Measurements from ENCODE around the gene MICAL2. TPM values are rescaled to one million over a fixed set of nuclear protein-coding genes. Genes with fewer than 3 reads are reported as not detected.

MICAL2 gene
- total RNA-seq, 6 experiments from 2014 or later = 17.0 to 50.7 (median 35.9) TPM

- DNase-seq = no peak
- Histone ChIP-seq H3K4me3 (no peak overlapping the region), H3K9me3 (no peaks in the 10 kb centered on the region), H3K27me3 (no peaks in the 10 kb centered on the region), H3K27ac (no peak overlapping the region), H3K36me3 (peaks cover 0 to 16% (median 2%) of the 10 kb centered on the region in 4 donors), H3K4me1 (no peaks in the 10 kb centered on the region)
- ATAC-seq = no peak
- intact Hi-C loops (cut with DNase I) = no loop called here
- TF ChIP-seq POLR2A (IDR thresholded peaks at IDR 0.05) = no peak
- no peak for TF ChIP-seq CTCF (IDR thresholded peaks at IDR 0.05)
- 90% methylated on average over 9 of the region's 12 CpGs for WGBS (ENCODE audit: insufficient coverage, low coverage, low lambda C conversion rate, missing lambda C conversion rate)
These were observed 50.3 kb downstream of the MICAL2 start for GRCh38 chr11:12160680-12161079.

GRCh38 chr11:12161137-12161536 lies 50.7 kb downstream of the MICAL2 start:
- no peak for ATAC-seq
- Histone ChIP-seq H3K27me3 (no peaks in the 10 kb centered on the region), H3K27ac (no peak overlapping the region), H3K4me1 (no peaks in the 10 kb centered on the region), H3K9me3 (no peaks in the 10 kb centered on the region), H3K4me3 (no peak overlapping the region), H3K36me3 (peaks cover 0 to 16% (median 2%) of the 10 kb centered on the region in 4 donors)
- TF ChIP-seq POLR2A (IDR thresholded peaks at IDR 0.05) (no peak), CTCF (IDR thresholded peaks at IDR 0.05) (no peak)
- DNase-seq = no peak
- 94% methylated on average over 2 of the region's 4 CpGs for WGBS (ENCODE audit: insufficient coverage, low coverage, low lambda C conversion rate, missing lambda C conversion rate)
- intact Hi-C loops (cut with DNase I) = no loop called here

GRCh38 chr11:12161603-12162350 lies 51.4 kb downstream of the MICAL2 start:
- no peaks in the 10 kb centered on the region for H3K9me3 ChIP-seq
- H3K27me3 ChIP-seq = no peaks in the 10 kb centered on the region
- WGBS (ENCODE audit: insufficient coverage, low coverage, low lambda C conversion rate, missing lambda C conversion rate) = 89% methylated on average over 12 of the region's 12 CpGs
- peaks cover 0 to 16% (median 2%) of the 10 kb centered on the region in 4 donors for H3K36me3 ChIP-seq
- no peak for ATAC-seq
- no peak for DNase-seq
- TF ChIP-seq POLR2A (IDR thresholded peaks at IDR 0.05) = no peak
- no peak for TF ChIP-seq CTCF (IDR thresholded peaks at IDR 0.05)
- H3K4me3 ChIP-seq = no peak overlapping the region
- H3K27ac ChIP-seq = no peak overlapping the region
- H3K4me1 ChIP-seq = no peaks in the 10 kb centered on the region
- intact Hi-C loops (cut with DNase I) = no loop called here

GRCh38 chr11:12162652-12163051 lies 52.3 kb downstream of the MICAL2 start:
- Histone ChIP-seq H3K27me3 (no peaks in the 10 kb centered on the region), H3K4me3 (no peak overlapping the region), H3K27ac (no peak overlapping the region), H3K36me3 (peaks cover 0 to 16% (median 2%) of the 10 kb centered on the region in 4 donors), H3K4me1 (no peaks in the 10 kb centered on the region), H3K9me3 (no peaks in the 10 kb centered on the region)
- DNase-seq (no peak), ATAC-seq (no peak)
- TF ChIP-seq POLR2A (IDR thresholded peaks at IDR 0.05) = no peak
- no peak for TF ChIP-seq CTCF (IDR thresholded peaks at IDR 0.05)
- intact Hi-C loops (cut with DNase I) = no loop called here
- WGBS (ENCODE audit: insufficient coverage, low coverage, low lambda C conversion rate, missing lambda C conversion rate) = no CpG with 5 or more reads among the region's 1 CpG
